Colonic mucosa (tissue), 4 donors: Measurements from ENCODE around the gene CEP250. TPM values are rescaled to one million over a fixed set of nuclear protein-coding genes. Genes with fewer than 3 reads are reported as not detected.

Source experiments
- DNase-seq: peaks from one replicate; pipeline ENCODE4 v3.0.0-alpha.2; 2020
- H3K27ac ChIP-seq: fragments of 200-600 bp; one replicate; pipeline ENCODE4 v1.8.0; 2021
- H3K27me3 ChIP-seq: fragments of 200-600 bp; one replicate; pipeline ENCODE4 v1.8.0; 2021
- H3K36me3 ChIP-seq: fragments of 200-600 bp; one replicate; pipeline ENCODE4 v1.8.0; 2021
- H3K4me1 ChIP-seq: fragments of 200-600 bp; one replicate; pipeline ENCODE4 v1.8.0; 2021; ENCODE audit warnings: mild to moderate bottlenecking
- H3K4me3 ChIP-seq: fragments of 200-600 bp; one replicate; pipeline ENCODE4 v1.8.0; 2021
- H3K9ac ChIP-seq, 2 donors: one replicate each; pipeline ENCODE4 v1.7.0; 2013; ENCODE audit warnings: control low read depth in 2 of 2, low read depth in 2 of 2, low read length in 2 of 2
- H3K9me3 ChIP-seq: fragments of 200-600 bp; one replicate; pipeline ENCODE4 v1.8.0; 2021
- CTCF ChIP-seq: fragments of 200-600 bp; IDR thresholded peaks from one replicate; pipeline ENCODE4 v1.8.0; 2022; ENCODE audit warnings: antibody characterized with exemption, mild to moderate bottlenecking
- intact Hi-C: fragments of 100-400 bp; cut with DNase I; formaldehyde crosslinking; loops from one replicate; pipeline ENCODE4 v1.14.1; 2022
- total RNA-seq, 2 donors: library from RNA; stranded (reverse); fragmentation: NEBNext Ultra II Directional in 1 of 2; extraction: Animal tissue kit (Norgen Biotek cat#: 25700) in 1 of 2; gene quantifications; one replicate each; pipeline ENCODE4 v1.2.1, GENCODE V29; 2021
- donor health status: healthy.
- donor health status: DM: no; HTN: no; CAD: no.
- donor health status: DM: no; HTN: no; CAD: no.

The CEP250 gene
- total RNA-seq, 2 donors from 2014 or later, result 30.7 to 41.5 TPM

GRCh38 chr20:35434085-35435005 lies 21.1 kb upstream of the CEP250 start:
- Histone ChIP-seq H3K27me3 (no peaks in the 10 kb centered on the region), H3K4me3 (no peak overlapping the region), H3K9me3 (no peaks in the 10 kb centered on the region), H3K27ac (no peak overlapping the region), H3K4me1 (no peaks in the 10 kb centered on the region), H3K9ac (no peak overlapping the region), H3K36me3 (no peaks in the 10 kb centered on the region)
- no peak for TF ChIP-seq CTCF
- intact Hi-C loops, result loop anchor here (5.0 kb wide), 1 partner anchor 132 kb away; no protein-coding TSS in a partner anchor
- no peak for DNase-seq

GRCh38 chr20:35436177-35436573 lies 19.2 kb upstream of the CEP250 start:
- no peaks in the 10 kb centered on the region for H3K9me3 ChIP-seq
- no peak overlapping the region for H3K27ac ChIP-seq
- intact Hi-C loops, result no loop called here
- TF ChIP-seq CTCF, result no peak
- no peaks in the 10 kb centered on the region for H3K27me3 ChIP-seq
- no peaks in the 10 kb centered on the region for H3K4me1 ChIP-seq
- H3K9ac ChIP-seq, result no peak overlapping the region
- H3K36me3 ChIP-seq, result no peaks in the 10 kb centered on the region
- no peak for DNase-seq
- no peak overlapping the region for H3K4me3 ChIP-seq

- H3K9me3 ChIP-seq, result no peaks in the 10 kb centered on the region
- no peak for DNase-seq
- intact Hi-C loops, result no loop called here
- no peak overlapping the region for H3K4me3 ChIP-seq
- H3K27ac ChIP-seq, result no peak overlapping the region
- H3K36me3 ChIP-seq, result no peaks in the 10 kb centered on the region
- H3K4me1 ChIP-seq, result no peaks in the 10 kb centered on the region
- no peak for TF ChIP-seq CTCF
- no peaks in the 10 kb centered on the region for H3K27me3 ChIP-seq
- no peak overlapping the region for H3K9ac ChIP-seq
These were observed 17.8 kb upstream of the CEP250 start for GRCh38 chr20:35437599-35437998.

GRCh38 chr20:35443003-35443402 lies 12.4 kb upstream of the CEP250 start:
- Histone ChIP-seq H3K9ac (no peak overlapping the region), H3K4me3 (no peak overlapping the region), H3K36me3 (no peaks in the 10 kb centered on the region), H3K27ac (no peak overlapping the region), H3K9me3 (no peaks in the 10 kb centered on the region), H3K27me3 (no peaks in the 10 kb centered on the region), H3K4me1 (no peaks in the 10 kb centered on the region)
- intact Hi-C loops, result no loop called here
- no peak for DNase-seq
- TF ChIP-seq CTCF, result no peak

GRCh38 chr20:35444226-35444625 lies 11.2 kb upstream of the CEP250 start:
- no peak for DNase-seq
- no peak overlapping the region for H3K4me3 ChIP-seq
- H3K36me3 ChIP-seq, result no peaks in the 10 kb centered on the region
- H3K27me3 ChIP-seq, result no peaks in the 10 kb centered on the region
- no peak for TF ChIP-seq CTCF
- H3K9me3 ChIP-seq, result no peaks in the 10 kb centered on the region
- no peaks in the 10 kb centered on the region for H3K4me1 ChIP-seq
- no peak overlapping the region for H3K27ac ChIP-seq
- intact Hi-C loops, result no loop called here
- no peak overlapping the region for H3K9ac ChIP-seq
